ENCODE measurements around the gene RBCK1.
"Not testable (repeated sequence)": the region's sequence is repeated elsewhere in the genome, so short reads cannot be mapped to it uniquely, and the experiment has no call there.

- TF ChIP-seq, protein P1, sequence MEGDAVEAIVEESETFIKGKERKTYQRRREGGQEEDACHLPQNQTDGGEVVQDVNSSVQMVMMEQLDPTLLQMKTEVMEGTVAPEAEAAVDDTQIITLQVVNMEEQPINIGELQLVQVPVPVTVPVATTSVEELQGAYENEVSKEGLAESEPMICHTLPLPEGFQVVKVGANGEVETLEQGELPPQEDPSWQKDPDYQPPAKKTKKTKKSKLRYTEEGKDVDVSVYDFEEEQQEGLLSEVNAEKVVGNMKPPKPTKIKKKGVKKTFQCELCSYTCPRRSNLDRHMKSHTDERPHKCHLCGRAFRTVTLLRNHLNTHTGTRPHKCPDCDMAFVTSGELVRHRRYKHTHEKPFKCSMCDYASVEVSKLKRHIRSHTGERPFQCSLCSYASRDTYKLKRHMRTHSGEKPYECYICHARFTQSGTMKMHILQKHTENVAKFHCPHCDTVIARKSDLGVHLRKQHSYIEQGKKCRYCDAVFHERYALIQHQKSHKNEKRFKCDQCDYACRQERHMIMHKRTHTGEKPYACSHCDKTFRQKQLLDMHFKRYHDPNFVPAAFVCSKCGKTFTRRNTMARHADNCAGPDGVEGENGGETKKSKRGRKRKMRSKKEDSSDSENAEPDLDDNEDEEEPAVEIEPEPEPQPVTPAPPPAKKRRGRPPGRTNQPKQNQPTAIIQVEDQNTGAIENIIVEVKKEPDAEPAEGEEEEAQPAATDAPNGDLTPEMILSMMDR (conservative IDR thresholded peaks at IDR 0.05; ENCODE audit: low read depth, low read length): not testable (repeated sequence)
- not testable (repeated sequence) for TF ChIP-seq EZH2 (IDR thresholded peaks at IDR 0.05; ENCODE audit: low read length, unreplicated experiment)
Measured at GRCh38 chr20:372543-373082, 35.5 kb upstream of the RBCK1 start.
